Type B pancreatic cell (in vitro differentiated cells): ENCODE data around the gene RIC1. TPM values are rescaled to one million over a fixed set of nuclear protein-coding genes. Genes with fewer than 3 reads are reported as not detected.
"Not testable (repeated sequence)": the region's sequence is repeated elsewhere in the genome, so short reads cannot be mapped to it uniquely, and the experiment has no call there.

Experiments
- DNase-seq: peaks from one replicate; pipeline ENCODE4 v3.0.0; 2021; ENCODE audit warnings: mixed read lengths; ENCODE audit not compliant: unreplicated experiment; ENCODE audit errors: extremely low spot score
- H3K27ac Mint-ChIP-seq: 2 replicates; pipeline ENCODE4 v1.8.0; 2021; ENCODE audit warnings: mild to moderate bottlenecking, mixed read lengths
- H3K27me3 Mint-ChIP-seq: 2 replicates; pipeline ENCODE4 v1.8.0; 2021; ENCODE audit warnings: mixed read lengths
- H3K36me3 Mint-ChIP-seq: 2 replicates; pipeline ENCODE4 v1.8.0; 2021; ENCODE audit warnings: mixed read lengths
- H3K4me1 Mint-ChIP-seq: one replicate; pipeline ENCODE4 v1.8.0; 2021; ENCODE audit warnings: mixed read lengths; ENCODE audit not compliant: unreplicated experiment
- H3K4me3 Mint-ChIP-seq: 2 replicates; pipeline ENCODE4 v1.8.0; 2021; ENCODE audit warnings: mild to moderate bottlenecking, mixed read lengths
- H3K9me3 Mint-ChIP-seq: 2 replicates; pipeline ENCODE4 v1.8.0; 2021; ENCODE audit warnings: mixed read lengths
- CTCF ChIP-seq: fragments of 200-600 bp; sonication (generic); conservative IDR thresholded peaks from 2 replicates; pipeline ENCODE4 v1.5.0; 2021; ENCODE audit warnings: antibody characterized with exemption, mild to moderate bottlenecking
- total RNA-seq: library from RNA; stranded (reverse); gene quantifications from 2 replicates; pipeline ENCODE4 v1.2.1, GENCODE V29; 2021; ENCODE audit warnings: low replicate concordance

RIC1 gene
- total RNA-seq, 1 donor from 2014 or later: 26.6 TPM

GRCh38 chr9:5715548-5716127, 86.7 kb downstream of the RIC1 start:
- H3K27me3 Mint-ChIP-seq: no peaks in the 10 kb centered on the region
- H3K4me1 Mint-ChIP-seq: peaks cover 9% of the 10 kb centered on the region
- H3K27ac Mint-ChIP-seq: no peak overlapping the region
- no peak overlapping the region for H3K4me3 Mint-ChIP-seq
- H3K9me3 Mint-ChIP-seq: peaks cover 5% of the 10 kb centered on the region
- no peak for TF ChIP-seq CTCF
- DNase-seq: no peak
- H3K36me3 Mint-ChIP-seq: peaks cover 38% of the 10 kb centered on the region

- not testable (repeated sequence) for H3K27me3 Mint-ChIP-seq, H3K4me1 Mint-ChIP-seq, H3K27ac Mint-ChIP-seq, H3K4me3 Mint-ChIP-seq, H3K9me3 Mint-ChIP-seq, DNase-seq
- H3K36me3 Mint-ChIP-seq: peaks cover 42% of the 10 kb centered on the region
Observed at GRCh38 chr9:5717434-5717833, 88.5 kb downstream of the RIC1 start.

GRCh38 chr9:5718296-5719032, 89.6 kb downstream of the RIC1 start:
- Mint-ChIP-seq H3K27ac (no peak overlapping the region), H3K9me3 (peaks cover 5% of the 10 kb centered on the region), H3K36me3 (peaks cover 49% of the 10 kb centered on the region), H3K4me3 (no peak overlapping the region), H3K27me3 (no peaks in the 10 kb centered on the region), H3K4me1 (peaks cover 9% of the 10 kb centered on the region)
- DNase-seq: no peak
- TF ChIP-seq CTCF: no peak

DNA sequence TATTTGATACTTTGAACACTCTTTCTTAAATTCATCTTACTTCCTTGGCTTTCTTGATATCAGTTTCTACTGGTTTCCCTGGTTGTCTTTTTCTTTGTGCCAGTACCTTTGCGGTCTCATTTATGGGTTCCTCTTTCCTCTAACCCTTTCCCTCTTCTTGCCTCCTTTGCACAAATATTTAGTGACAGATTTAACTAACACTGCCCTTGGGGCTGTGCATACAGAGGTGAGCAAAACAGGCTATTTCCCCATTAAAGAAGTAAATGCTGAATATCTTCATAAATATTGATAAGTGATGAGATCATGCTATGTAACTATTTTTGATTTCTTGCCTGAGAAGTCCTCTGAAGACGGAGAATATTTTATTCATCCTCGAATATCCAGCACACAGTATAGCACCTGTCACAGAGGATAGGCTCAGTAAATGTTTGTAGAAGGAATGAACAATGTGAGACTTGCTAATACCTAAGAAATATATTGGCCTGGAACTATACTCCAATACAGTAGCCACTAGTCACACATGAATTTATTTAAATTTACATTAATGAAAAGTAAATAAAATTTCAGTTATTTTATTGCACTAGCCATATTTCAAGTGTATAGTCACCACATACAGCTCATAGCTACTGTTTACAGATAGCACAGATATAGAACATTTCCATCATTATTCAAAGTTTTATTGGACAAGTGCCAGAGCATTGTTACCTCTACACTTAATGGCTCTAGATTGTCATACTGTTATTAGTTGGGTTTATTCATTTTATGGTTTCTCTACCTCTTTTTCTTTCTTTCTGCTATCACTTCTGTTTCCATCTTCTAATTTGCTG, 90.4 kb downstream of the RIC1 start:
- no peak overlapping the region for H3K4me3 Mint-ChIP-seq

DNA sequence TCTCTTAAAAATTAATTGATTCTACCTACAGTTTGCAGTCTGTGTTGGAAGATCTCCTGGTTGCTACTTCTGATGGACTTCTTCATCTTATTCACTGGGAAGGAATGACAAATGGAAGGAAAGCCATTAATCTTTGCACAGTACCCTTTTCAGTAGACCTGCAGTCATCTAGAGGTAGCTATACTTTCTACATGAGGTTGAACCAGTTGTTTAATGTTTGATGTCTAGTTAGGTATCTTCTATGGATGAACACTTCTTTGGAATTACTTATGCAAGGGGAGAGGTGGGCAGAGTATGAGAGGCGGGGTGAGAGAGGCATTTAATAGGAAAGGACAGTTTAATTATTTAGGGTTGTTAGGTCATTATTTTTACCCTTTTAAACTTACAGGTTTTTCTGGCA, 91.2 kb downstream of the RIC1 start:
- DNase-seq: no peak
- H3K9me3 Mint-ChIP-seq: peaks cover 5% of the 10 kb centered on the region
- no peak for TF ChIP-seq CTCF
- no peaks in the 10 kb centered on the region for H3K27me3 Mint-ChIP-seq
- no peak overlapping the region for H3K4me3 Mint-ChIP-seq
- H3K27ac Mint-ChIP-seq: no peak overlapping the region
- H3K36me3 Mint-ChIP-seq: peaks cover 58% of the 10 kb centered on the region
- peaks cover 9% of the 10 kb centered on the region for H3K4me1 Mint-ChIP-seq

More for the DNA sequence above, 90.4 kb downstream of the RIC1 start:
- H3K27me3 Mint-ChIP-seq: no peaks in the 10 kb centered on the region
- no peak for TF ChIP-seq CTCF
- H3K27ac Mint-ChIP-seq: no peak overlapping the region
- peaks cover 9% of the 10 kb centered on the region for H3K4me1 Mint-ChIP-seq
- peaks cover 5% of the 10 kb centered on the region for H3K9me3 Mint-ChIP-seq
- no peak for DNase-seq
- H3K36me3 Mint-ChIP-seq: peaks cover 54% of the 10 kb centered on the region
